Limb (tissue), 2 donors: ENCODE data around the gene RAB28.

ENCODE experiments used
- DNase-seq, 2 donors: peaks; one replicate each; pipeline ENCODE4 v3.0.0-alpha.2; 2016; ENCODE audit errors: extremely low spot score in 2 of 2

Gene RAB28

DNA sequence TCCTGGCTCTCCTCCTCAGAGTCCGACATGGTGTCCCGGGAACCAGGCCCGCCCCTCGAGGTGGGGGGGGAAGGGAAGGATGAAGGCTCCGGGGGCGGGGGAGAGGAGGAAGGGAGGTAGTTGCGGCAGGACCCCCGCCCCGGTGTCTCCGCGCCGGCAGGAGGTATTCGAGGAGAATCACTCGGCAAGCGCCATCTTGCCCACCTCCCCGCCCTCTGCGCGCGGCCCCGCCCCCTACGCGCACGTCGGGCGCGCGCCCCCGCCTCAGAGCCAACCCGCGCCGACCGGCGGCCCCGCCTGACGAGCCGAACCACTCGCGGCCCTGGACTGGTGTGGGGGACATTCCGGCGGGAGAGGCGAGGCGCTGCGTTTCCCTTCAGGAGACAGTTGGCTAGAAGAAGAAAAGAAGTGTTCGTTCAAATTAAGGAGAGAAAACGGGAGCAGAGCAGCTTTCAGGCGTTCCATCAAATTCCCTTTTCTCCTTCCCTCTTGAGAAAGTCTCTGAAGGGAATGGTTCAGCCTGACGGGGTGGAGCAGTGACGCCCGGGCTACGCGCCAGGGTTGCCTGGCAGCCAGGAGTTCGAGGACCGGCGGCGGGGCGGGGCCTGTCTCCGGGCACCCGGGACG lies at the start of gene RAB28:
Gene RAB28 (minus strand): TSS at position 219 of the 627 bp plus-strand sequence.
- peak; percentile 95 to 97 for DNase-seq

DNA sequence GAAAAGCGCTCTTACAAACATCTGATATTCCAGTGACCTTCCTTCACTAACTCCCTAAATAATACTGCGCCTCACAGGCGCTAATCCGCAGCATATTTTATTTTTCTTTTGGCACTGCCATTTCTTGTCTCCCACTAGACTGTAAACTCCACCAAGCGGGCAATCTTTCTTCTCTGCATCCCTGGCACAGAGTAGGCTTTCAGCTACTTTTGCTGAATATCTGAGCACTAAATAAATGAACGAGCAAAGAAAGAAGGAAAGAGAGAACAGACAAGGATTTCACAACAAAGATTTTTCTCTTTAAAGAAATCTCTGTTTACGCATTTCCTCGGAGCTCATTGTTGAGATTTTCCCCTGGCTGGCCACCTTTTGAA lies 47.5 kb upstream of the RAB28 start:
- DNase-seq, result no peak

DNA sequence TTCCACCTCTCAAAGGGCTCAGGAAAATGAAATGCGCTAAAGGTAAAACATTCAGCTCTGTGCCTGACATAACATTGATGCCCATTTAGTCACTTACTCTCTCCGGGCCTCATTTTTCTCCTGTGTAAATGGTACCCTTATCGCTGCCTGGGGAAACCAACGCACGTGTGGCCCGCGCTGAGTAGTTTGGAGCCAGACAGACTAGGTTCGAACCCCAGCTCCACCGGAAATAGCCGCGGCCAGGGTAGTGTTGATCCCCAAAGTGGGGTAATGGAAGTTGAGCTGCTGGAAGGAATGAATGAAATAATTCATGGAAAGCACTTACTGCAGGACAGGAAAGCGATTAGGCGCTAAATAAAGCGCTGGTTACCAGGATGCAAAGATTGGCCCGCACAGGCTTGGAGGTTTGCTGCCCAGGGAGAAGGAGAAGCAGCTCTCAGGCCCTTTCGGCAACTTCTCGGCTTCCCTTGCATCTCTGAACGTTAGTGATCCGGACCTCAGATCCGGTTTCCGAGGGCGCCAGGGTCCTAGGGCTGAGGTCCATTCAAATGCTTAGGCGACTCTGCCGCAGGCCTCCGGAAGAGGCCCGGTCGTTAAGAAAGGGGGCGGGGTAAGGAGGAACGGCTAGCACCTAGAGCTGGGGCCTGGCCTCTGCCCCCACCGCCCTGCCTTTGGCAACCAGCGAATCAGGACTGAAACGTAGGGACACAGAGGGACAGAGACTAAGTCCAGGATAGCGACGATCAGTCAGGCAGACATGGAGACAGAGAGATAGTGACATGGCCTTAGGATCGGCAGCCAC lies 46.9 kb upstream of the RAB28 start:
- DNase-seq, result peak in 1 of 2 donors; percentile 36

DNA sequence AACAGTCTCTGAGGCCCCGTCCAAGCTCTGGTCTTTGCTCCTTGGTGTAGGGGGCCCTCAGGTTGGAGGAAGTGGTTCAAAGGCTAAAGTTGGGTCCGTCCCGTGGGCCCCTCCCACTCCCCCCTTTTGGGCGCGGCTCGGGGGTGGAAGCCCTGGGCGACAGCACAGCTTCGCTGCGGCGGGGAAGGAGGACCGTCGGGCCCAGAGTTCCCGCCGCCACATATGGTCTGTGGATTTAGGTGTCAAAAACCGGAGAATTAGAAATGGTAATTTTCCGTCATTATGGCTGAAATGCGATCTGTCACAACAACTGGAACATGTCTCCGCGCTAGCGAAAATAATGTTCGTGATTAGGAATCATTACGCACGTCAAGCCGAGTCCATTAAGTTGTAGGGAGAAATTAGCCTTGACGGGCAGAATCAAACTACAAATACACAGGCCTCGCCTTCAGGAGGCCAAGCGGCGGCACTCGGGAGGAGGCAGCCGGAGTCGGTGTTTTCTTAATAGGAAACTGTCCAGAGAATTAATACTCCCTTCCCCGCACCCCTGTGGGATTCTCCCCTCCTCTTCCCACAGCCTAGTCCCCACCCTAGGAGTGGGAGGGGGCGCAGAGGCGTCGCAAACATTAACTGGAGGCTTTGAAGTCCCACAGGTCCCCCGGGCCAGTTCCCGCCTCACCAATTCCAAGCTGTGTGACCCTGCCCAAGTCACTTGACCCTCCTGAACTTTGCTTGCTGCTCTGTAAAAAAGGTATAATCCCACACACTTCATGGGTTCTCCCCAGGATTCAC lies 45.2 kb upstream of the RAB28 start:
- peak in 1 of 2 donors; percentile 40 for DNase-seq

DNA sequence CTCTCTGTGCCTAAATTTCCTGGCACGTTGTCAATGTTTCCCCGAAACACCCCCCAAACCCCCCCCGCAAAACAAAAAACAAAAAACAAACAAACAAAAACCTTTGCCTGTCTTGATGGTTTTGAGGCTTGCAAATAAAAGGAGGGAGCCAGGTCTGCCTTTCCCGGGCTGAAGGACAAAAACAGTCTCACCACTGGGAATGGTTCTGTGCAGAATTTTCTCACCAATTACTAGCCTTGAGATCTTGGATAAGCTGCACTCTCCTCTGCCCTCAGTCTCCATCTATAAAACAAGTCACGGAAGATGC lies 44.6 kb upstream of the RAB28 start:
- DNase-seq, result no peak

DNA sequence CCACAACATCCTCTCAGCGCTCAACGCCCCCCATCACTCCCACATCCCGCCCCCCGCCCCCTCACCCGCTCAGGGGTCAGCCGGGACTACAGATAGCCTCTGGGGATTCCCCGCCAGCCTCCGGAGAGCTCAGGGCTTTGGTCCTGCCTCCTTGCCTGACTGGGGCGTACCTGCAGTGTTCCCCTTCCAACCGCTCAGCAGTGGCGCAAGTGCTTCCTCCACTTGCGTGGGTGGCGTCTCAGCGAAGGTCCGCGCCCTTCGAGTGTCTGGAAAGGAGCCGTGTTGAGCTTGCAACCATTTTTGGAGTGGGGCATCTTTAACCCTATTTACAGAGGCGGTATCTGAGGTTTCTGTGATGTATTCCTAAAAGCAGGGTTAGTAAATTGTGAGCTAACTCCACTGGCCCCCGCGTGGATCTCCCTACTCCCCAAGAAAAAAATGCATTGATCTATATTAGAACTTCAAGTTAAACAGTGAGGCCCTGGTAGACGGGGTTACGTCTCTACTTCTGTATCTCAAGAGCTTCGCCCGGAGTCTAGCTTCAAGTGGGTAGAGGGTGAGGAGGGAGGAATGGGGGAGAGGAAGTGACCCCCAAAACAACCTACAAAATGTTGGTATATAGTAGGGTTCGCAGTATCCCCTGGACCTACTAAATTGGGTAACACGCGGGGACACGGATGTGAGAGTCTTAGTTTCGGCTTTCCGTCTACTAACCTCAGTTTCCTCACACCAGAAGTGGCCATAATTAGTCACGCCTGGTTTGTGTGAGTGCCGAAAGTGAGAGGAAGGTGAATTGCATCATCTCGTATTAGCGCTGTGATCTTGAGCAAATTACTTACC lies 44.1 kb upstream of the RAB28 start:
- DNase-seq, result no peak

DNA sequence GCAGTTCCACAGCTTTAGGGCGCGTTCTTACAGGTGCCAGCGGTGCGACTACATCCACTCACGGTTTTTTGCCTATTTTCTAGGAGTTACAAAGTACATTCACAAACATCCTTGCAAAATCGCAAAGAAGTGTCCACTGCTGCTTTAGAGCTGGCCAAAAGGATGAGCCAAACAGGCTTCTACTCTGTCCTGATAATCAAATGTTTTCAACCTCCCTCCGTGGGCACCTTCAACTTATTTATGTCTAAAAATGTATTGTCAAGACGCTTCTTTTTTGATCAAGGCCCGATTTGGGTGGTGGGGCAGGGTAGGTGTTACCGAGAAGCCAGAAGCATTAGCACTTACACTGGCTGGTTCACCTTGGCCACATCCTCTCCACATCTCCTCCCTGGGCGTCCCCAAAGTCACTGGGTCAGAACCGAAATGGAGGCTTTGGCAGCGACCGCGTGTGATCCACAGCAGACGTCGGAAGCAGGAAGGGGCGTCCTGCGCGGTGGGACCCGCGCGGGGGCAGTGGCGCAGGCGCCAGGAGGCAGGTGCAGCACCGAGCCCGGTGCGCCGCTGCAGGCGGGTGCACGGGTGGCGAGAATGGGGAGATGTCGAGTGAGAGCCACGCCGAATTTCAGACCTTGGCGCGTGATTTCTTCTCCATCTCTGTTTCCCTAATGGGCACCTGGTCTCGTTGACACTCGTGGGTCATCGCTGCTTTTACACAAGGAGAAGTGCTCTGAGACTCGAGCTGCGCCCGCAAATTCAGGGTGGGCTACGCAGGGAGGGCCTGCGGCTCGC lies 43.2 kb upstream of the RAB28 start:
- DNase-seq, result no peak

DNA sequence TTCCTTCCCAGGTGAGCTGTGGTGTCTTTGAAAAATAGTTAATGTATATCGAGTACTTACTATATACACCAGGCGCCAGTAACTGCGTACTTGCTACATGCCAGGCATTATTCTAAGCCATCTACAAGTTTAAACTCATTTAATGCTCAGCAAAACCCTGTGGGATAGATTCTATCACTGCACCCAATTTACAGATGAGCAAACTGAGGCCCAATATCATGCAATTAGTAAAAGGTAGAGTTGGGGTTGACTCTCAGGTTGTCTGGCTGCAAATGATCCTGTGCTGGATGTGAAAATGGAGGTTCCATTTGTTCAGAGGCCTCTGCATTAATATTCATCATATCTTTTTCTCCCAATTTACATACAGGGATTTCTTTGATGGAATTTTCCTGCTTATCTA lies 42.5 kb upstream of the RAB28 start:
- no peak for DNase-seq

DNA sequence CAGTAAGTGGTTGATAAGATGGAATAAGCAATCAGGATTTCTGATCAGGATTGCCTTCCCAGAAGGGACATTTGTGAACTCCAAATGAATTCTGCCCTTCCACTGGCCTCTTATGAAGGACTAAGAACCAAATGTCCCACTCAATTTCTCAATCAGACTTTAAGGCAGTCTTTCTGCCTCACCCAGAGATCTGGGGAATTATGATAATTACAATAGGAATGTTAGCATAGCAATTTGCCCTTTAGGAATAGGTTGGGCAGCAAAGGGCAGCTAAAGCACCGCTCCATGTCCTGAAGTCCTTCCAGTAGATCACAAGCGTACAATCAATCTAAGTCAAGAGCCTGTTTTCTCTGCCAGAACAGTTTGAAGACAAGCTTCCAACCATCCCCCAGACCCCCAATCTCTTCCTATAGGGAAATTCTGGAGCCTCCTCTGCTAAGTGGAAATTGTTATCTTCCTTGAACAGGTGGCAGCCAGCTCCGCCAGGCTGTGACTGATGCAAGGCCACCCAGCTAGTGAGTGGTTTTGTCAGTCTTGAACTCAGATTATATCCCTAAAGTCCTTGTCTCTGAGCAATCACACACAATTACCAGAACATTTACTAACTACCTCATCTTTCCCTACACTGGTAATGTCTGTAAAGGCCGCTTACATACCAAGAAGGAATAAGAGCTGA lies 41.6 kb upstream of the RAB28 start:
- DNase-seq, result no peak

DNA sequence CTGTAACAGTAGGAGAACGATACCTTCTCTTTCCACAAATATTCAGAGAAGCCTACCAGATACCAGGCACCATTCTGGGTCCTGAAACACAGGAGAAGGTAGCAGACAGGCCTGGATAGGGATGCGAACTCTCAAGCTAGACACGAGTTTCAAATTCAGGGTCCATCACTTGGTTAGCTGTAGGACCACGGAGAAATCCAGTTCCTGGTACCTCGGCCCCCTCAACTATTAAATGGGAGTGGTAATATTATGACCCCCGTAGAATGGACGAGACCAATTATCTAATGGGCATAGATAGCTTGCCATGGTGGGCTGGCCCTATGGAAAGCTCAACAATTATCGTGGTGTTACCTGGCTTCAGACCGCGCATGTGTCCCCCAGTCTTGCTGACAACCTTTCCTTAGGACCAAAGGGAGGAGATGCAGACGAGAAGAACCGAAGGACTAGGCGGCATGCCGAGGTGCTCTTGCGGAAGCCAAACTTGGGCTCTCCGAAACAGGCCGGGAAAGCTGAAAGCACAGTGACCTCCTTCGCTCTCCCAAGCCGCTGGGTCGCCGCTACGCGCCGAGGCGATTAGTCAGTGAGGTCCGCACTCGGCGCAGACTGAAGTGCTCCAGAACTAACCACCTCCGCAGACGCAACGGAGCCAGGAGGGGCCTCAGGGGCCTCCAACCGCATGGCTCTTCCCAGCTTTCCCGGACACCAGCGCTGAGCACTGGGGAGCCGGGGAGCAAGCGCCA lies 40.5 kb upstream of the RAB28 start:
- peak in 1 of 2 donors; percentile 36 for DNase-seq

DNA sequence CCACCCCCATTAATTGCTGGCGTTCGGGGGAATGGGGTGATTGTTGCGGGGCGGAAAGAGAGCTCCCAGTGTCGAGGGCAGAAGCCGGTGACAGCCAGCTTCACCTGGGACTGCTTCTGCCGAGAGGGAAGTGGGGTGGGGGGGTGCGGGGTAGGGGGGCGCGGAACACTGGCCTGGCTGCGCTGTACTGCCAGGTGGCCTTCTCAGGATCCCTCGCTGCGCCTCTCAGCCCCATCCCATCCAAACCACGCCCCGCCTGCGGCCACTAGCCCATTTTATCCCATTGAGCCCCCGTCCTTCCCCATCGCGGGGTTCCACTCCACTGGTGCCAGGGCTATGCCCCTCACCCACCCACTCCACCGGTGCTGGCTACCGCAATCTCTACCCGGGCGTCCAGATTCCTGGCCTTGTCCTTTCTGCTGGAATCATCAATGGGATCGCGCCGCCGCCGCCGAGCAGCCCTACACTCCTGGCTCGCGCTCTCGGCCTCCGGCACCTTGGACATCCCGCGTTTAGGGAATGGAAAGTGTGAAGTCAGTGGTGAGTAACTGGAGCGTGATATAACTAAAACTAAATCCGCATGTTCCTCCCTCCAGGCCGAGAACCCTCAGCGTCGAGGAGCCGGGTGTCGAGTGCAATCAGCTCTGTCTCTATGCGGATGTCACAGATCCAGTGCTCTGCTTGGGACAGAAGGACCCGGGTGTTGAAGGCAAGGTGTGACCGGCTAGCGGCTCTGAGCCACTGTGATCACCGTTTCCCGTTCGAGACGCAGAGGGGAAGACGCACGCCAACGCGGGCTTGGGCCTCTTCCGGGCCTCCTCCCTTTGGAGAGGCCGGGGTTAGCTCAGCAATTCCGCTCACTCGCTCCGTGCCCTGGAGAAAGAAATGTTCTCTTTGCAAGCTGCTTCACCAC lies 39.7 kb upstream of the RAB28 start:
- no peak for DNase-seq

DNA sequence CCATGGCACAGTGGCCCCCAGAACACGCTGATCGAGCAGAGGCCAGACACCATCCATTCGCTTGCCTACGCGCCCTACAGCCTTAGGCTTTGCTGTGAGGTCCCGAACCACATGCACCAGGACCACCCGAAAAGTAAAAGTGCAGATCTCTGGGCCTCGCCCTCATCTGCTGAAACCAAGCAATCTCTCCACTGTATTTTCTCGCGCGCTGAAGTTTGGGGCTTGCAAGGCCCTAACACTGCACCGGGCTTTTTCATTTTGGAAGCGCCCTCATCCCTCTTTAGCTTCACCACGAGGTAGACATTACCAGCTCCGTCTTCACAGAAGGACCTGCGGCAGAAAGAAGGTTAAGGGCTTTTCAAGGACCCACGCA lies 39.0 kb upstream of the RAB28 start:
- DNase-seq, result peak in 1 of 2 donors; percentile 42

DNA sequence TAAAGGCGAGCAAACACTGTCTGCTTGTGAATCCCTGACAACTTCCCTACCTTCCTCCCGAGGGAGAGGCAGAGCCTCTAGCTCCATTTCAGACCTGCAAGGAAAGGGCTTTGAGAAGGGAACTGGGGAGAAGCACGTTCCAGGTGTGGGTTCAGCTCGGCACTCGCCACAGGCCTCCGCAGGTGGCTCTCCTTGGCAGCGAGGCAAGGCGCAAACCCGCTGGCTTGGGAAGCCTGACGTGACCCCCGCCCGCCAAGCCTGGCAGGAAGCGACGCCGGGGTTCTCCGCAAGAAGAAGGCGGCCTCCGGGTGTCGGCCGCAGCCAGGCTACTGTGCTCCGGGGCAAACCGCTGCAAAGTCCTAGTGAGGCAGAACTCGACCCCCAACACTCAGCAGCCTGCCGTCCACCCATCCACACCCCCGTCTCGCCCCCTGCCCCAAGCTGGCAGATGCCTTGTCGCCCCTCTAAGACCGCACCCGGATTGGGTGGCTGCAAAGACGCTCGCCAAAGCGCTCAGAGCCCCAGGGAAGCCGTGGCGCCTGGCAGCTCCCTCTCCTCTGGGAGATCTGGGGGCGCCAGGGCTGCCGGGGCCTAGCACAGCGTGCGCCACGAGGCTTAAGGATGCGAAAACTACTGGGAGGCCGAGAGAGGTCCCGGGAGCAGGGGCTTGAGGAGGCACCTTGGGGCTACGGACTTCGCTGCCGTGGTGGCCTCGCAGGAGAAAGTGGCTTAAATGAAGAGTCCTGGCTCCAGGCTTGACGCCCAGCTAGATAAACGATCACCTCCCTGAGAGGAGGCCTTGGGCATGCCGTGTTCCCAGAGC lies 38.4 kb upstream of the RAB28 start:
- peak in 1 of 2 donors; percentile 44 for DNase-seq

DNA sequence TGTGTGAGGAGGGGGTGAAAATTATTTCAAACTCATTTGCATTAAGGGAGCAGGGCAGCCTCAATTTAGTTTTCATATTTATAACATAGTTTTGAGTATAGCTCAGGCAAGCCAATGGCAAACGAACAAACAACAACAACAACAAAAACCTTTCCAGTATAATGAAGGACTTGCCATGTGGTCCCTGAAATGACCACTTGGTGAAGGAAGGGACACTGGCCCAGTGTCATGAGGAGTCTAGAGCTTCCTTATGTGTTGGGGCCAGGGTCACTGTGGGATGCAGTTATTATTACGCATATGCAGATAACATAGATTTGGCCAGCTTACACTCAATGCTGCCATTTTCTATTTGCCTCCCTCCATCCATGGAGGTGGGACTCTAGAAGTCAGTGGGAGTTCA lies 36.9 kb upstream of the RAB28 start:
- no peak for DNase-seq

DNA sequence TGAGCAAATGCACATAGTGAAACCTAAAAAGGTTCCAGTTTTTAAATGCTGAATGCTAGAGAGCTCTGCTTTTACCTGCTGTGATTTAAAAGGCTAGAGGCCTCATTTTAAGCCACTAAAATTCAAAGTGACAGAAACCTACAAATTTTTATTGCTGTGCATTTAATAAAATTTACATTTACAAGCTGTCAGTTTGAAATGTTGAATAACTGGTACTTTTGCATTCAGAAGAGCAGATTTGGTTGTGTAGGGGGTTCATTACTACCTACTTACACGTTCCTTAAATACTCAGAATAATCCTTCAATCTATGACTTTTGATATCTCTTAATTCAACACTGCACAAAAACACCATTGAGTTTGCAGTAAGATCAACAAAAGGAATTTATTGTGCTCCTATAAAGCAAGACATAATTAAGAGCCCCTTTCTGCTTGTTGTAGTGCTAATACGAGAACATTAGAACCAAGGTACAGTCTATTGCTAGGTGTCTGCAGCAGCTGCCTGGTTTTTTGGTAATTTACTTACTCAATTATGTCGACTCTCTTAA lies 32.2 kb upstream of the RAB28 start:
- no peak for DNase-seq

DNA sequence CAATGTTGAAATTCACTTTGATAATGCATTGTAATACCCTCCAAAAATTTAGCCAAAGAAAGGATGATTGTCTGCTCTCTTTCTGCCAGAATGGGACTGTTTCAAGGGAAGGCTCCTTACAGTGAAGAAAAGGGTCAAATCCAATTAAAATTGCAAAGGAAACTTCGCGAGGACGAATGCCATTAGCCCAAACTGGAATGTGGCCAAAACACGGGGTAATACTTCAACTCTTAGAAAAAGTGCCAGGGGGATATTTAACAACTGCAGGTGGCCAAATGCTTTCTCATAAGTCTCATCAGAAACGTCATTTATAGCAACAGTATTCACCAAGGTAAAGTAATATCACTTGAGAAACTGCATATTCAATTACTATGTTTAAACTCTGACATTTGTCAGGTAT lies 31.1 kb upstream of the RAB28 start:
- DNase-seq, result no peak

DNA sequence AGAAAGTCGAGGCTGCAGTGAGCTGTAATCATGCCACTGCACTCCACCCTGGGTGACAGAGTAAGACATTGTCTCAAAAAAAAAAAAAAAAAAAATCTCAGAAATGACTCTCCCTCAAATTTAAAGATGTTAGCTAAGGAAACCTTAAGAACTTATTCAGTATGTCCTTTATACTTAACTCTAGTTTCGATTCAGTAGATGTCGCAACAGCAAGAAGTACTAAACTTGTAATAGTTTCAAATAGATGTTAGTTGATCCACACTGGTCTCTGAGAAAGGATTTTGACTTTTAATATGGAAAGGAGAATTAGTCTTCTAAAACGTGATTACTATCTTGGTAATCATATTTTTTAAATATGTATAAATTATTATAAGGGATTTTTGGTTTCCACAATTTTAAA lies 30.6 kb upstream of the RAB28 start:
- no peak for DNase-seq
